HG03342 (cell line): Measurements from ENCODE around the gene BTN1A1.
"Not testable (repeated sequence)": the region's sequence is repeated elsewhere in the genome, so short reads cannot be mapped to it uniquely, and the experiment has no call there.

Experiments used
- ATAC-seq: cut with Tn5 transposase; IDR thresholded peaks from one replicate; pipeline ENCODE4 v1.9.1; 2021; ENCODE audit warnings: mild to moderate bottlenecking, moderate library complexity; ENCODE audit not compliant: unreplicated experiment

Gene BTN1A1

GRCh38 chr6:26500102-26500501, at the start of gene BTN1A1:
TSS of gene BTN1A1 (plus strand) at chr6:26500303. CDS start at chr6:26501287, 984 bp downstream.
- ATAC-seq, result no peak

- ATAC-seq, result no peak
These were observed 47.4 kb upstream of the BTN1A1 start for GRCh38 chr6:26452631-26453235.

- ATAC-seq, result no peak
These were observed 45.5 kb upstream of the BTN1A1 start for GRCh38 chr6:26454631-26455030.

- no peak for ATAC-seq
These were observed 44.6 kb upstream of the BTN1A1 start for GRCh38 chr6:26455357-26455970.

- peak; percentile 33 for ATAC-seq
These were observed 42.8 kb upstream of the BTN1A1 start for GRCh38 chr6:26457264-26457805.

- peak; percentile 95 for ATAC-seq
These were observed 42.1 kb upstream of the BTN1A1 start, which contains the start of gene BTN2A1 for GRCh38 chr6:26457806-26458688. TSS of gene BTN2A1 (plus strand) at chr6:26457955. CDS start at chr6:26458637, 682 bp downstream.

- no peak for ATAC-seq
These were observed 40.9 kb upstream of the BTN1A1 start for GRCh38 chr6:26459023-26459810.

GRCh38 chr6:26461353-26461752, 38.8 kb upstream of the BTN1A1 start:
- ATAC-seq, result not testable (repeated sequence)

GRCh38 chr6:26464014-26464413, 36.1 kb upstream of the BTN1A1 start:
- ATAC-seq, result no peak

GRCh38 chr6:26464416-26465131, 35.5 kb upstream of the BTN1A1 start:
- ATAC-seq, result no peak

- no peak for ATAC-seq
These were observed 34.3 kb upstream of the BTN1A1 start for GRCh38 chr6:26465776-26466175.

- ATAC-seq, result no peak
These were observed 31.3 kb upstream of the BTN1A1 start for GRCh38 chr6:26468829-26469228.

- no peak for ATAC-seq
These were observed 29.5 kb upstream of the BTN1A1 start for GRCh38 chr6:26470643-26471042.

GRCh38 chr6:26471970-26472369, 28.1 kb upstream of the BTN1A1 start:
- ATAC-seq, result no peak

GRCh38 chr6:26472549-26473290, 27.4 kb upstream of the BTN1A1 start:
- no peak for ATAC-seq

GRCh38 chr6:26473429-26473757, 26.7 kb upstream of the BTN1A1 start:
- ATAC-seq, result no peak

GRCh38 chr6:26473758-26474438, 26.2 kb upstream of the BTN1A1 start:
- peak; percentile 93 for ATAC-seq

- no peak for ATAC-seq
These were observed 25.6 kb upstream of the BTN1A1 start for GRCh38 chr6:26474439-26474881.
